HG03280 (cell line): ENCODE results near the gene NCOA1.

Experiments
- ATAC-seq: cut with Tn5 transposase; IDR thresholded peaks from one replicate; pipeline ENCODE4 v1.9.1; 2021; ENCODE audit warnings: mild to moderate bottlenecking, moderate library complexity; ENCODE audit not compliant: unreplicated experiment

Gene NCOA1

DNA sequence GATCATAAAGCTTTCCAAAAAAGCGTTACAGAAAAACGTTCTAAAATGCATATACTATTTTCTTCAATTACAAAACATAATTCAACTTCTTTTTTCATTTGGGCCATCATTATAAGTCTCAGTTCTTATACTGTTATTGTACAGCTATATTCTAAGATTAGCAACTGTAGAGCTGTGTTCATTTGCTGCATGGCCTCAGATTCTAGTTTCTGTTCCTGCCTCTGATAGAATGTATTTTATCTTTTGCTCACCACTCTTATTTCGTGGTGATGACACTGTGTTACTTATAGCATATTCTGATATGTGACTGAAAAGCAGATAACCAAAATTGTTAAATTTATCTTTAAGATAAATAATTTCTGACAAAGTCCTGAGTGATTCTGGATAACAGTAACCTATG lies 234.9 kb downstream of the NCOA1 start:
- no peak for ATAC-seq

DNA sequence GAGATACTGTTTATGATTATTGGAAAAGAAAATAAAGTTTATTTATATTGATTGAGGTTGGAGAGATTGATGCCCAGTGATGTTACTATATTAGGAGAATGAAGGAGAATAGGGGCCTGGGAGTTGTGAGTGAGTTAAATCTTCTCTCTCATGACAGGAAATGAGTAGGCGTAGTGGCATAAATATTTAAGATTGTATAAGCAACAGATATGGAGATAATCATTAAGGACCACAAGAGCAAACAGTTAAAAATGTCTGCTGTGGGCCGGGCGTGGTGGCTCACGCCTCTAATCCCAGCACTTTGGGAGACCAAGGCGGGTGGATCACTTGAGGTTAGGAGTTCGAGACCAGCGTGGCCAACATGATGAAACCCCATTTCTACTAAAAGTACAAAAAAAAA lies 239.4 kb downstream of the NCOA1 start:
- no peak for ATAC-seq

DNA sequence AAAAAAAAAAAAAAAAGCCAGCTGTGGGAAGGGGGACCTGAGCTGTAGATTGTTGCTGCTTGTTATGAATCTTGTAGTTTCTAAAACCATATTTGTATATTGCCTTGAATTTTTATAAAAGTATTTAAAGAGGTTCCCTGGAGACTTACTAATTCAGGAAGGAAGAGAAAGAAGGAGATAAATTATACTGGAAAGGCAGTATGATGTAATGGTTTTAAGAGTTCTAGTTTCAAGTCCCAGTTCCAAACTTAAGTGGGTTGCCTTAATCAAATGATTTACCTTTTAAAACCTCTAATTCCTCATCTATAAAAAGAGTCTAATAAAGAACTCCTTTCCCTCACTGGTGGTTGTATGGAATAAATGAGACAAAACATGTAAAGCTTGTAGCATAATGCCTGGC lies 240.0 kb downstream of the NCOA1 start:
- no peak for ATAC-seq

DNA sequence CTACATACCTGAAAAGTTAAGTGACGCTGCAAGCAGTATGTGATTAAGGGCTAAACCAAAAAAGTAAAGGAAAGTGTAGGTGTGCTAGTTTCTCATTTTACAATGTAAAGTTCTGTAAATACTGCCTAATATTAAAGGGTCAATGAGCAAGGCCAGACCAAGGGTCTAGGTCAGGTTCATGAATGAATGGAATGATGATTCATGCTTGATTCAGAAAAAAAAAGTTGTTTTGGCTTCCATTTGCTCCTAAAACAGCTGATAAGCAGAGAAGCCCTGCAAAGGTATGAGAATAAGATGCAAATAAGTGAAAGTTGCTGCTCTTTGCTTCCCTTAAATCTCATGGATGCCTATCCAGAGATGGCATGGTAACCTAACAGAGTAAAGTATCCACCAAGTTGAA lies 240.9 kb downstream of the NCOA1 start:
- no peak for ATAC-seq

DNA sequence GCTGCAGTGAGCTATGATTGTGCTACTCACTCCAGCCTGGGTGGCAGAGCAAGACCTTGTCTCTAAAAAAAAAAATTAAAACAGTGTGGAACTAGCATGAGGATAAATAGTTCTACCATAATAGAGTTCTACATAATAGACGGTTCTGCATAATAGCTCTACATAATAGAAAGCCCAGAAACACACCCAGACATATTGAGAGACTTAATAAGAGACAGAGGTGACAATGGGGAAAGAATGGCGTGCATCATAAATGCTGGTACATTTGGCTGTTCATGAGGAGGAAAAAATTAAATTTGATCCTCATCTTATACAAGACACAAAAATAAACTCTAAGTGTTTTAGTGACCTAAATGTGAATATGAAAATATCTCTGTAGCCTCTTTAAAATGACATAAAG lies 243.7 kb downstream of the NCOA1 start:
- no peak for ATAC-seq

DNA sequence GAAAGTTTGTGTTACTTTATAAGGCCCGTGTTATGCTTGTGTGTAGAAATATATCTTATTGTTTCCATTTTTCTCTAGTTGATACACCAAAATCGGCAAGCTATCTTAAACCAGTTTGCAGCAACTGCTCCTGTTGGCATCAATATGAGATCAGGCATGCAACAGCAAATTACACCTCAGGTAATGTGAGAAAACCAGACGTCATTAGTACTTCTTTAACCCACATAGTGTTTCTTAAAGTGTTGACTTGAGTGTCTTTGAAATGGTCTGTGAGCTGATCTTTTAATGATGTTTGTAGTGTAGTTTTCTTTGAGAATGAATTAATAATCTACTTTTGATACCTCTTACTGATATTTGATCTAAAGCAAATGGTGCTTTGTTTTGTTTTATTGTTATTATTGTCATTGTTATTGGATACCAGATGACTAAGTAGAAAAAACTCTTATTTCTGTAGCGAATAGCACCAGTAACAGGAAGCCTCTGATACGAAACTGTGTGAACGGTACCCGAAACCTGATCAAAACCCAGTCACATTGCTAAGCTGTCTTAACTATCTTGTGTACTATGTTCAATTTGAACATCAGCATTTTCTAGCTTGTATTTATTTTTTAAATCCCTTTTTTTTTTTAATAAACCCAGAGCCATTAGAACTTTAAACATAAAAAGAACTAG lies 248.4 kb downstream of the NCOA1 start:
- ATAC-seq = no peak

DNA sequence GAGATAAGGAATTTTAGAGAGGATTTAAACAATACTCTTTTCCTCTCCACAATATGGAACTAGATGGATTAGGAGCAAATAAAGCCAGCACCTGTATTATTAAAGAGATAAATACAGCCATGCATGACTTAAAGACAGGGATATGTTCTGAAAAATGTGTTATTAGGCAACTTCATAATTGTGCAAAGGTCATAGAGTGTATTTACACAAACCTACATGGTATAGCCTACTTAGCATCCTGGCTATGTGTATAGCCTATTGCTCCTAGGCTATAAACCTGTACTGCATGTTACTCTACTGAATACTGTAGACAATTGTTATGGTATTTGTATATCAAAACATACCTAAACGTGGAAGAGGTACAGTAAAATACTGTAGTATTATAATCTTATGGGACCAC lies 249.1 kb downstream of the NCOA1 start:
- ATAC-seq = no peak

DNA sequence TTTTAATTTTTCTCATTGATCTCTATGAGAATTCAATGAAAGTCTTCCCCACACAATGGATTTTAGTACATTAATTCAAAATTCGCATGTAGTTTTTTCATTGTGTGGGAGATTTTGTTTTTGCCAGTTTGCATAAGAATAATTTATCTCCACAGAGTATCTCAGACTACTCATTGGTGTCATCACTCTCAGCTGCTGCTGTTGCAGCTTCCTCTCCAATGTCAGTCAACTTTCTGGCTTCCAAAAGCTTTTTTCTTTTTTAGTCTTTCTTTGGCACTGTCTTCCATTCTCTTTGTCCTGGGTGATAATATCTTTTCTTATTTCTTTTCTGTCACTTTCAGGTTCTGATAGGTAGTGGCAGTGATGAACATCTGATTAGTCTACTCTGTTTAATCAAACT lies 251.7 kb downstream of the NCOA1 start:
- no peak for ATAC-seq

DNA sequence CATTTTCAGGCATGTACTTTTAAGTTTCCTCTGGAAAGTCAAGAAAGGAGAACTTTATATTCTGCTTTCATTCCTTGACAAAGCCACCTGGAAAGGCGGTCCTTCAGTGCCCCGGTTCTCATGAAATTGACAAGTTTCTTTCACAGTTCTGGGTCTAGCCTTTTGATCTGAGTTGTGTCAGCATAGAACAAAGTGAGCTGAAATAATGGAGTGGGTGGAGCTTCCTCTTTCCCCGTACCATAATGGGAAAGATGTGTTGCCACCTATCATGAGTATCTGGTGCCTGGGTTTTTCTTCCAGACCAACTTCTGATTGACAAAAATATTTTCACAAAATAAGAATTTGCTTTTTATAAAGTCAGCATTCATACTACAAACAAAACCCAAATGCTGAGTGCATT lies 252.9 kb downstream of the NCOA1 start:
- ATAC-seq = no peak

DNA sequence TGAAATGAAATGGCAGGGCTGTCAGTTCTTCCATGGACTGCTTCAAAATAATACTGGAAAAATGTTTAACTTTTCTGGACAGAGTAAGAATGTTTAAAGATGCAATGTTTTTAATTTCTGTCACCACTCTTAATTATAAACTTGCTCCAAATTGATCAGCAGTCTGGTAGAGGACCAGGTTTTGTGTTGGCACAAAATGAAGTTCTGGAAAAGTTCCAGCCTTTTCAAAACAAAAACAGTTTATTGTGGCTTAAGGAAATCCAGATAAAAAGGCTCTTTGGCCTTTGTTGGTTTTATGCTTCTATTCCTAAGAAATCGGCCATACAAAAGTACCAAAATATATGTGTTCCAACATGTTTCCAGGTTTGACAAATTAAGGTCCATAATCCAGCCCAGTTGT lies 253.3 kb downstream of the NCOA1 start:
- ATAC-seq = no peak

DNA sequence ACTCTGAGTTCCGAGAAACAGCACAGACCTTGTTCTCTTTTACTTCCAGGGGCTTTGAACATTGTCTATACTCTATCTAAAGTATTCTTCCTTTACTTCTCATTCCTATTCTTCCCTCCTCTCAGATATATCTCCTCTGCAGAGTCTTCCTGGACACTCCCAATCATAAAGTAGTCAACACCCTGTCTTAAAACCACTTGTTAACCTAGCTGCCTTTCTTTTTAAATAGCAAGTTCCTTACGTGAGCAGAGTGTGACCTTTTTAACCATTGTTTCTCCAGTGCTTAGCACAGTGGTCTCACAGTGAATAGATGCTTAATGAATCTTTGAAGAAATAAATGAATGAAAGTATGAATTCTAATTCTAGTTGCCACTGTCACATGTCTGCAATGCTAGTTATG lies 254.8 kb downstream of the NCOA1 start:
- ATAC-seq = no peak

DNA sequence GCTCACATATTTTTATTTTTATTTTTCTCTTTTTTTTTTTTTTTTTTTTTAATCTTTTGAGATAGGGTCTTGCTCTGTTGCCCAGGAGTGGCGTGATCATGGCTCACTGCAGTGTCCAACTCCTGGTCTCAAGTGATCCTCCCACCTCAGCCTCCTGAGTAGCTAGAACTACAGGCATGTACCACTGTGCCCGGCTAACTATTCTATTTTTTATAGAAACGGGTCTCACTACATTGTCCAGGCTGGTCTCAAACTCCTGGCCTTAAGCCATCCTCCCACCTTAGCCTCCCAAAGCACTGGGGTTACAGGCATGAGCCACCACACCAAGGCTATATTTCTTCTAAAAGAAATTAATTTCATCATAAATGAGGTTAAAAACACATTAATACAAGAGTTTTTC lies 256.2 kb downstream of the NCOA1 start:
- ATAC-seq = no peak

DNA sequence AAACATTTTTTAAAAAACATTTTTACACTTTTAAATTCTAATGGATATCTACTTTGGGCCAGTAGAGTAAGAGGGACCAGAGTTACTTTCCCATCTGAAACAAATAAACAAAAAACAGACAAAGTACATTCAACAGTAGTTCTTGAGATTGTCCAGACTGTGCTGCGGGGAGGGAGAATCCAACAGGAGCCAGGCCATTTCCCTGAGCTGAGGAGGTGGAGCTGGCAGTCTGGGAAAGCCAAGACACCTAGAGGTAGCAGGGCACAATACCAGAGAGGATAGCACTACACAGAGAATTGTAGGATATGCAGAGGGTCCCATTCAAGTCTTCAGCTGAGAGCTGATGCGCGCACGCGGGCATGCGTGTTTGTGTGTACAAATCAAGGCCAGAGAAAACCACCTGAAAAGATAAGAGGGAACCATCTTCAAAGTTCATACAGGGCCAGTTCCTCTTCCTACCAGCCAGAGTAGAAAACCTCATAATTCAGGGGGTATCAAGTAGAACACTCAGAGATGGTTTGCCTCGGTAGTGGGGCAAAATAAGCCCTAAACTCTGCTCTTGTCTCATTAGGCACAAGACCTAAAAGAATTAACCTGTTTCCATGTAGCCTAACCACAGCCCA lies 258.1 kb downstream of the NCOA1 start:
- no peak for ATAC-seq

DNA sequence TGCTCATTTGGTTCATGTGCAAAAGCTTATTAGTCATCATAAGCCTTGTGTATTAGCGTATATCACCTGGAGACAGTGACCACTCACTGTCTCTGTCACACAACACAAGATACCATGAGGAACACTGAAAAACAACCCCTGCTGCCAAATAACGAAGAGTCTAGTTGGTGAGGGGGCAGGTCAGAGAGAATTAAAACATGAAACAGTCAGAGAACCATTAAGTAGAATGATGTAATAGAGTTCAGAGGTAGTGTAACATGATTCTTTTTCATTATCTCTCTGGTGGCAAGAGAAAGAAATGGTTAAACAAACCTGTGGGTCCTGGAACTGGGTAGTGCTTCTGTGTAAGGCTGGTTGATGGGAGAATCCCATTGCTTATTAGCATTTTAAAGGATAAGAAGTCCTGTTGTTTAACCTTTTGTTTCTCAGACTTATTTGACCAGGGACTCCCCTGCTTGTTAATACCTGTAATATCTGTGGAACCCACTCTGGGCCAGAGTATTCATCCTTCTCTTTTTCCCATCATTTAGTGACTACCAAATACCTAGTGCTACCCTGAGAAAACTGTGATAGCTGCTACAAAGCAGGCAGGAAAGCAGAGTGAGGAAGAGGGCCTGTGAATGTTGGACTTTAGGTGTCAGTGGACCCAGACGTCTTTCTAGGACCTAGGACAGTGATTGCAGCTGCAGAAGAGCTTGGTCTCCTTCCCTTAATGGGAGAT lies 264.1 kb downstream of the NCOA1 start:
- ATAC-seq = no peak

DNA sequence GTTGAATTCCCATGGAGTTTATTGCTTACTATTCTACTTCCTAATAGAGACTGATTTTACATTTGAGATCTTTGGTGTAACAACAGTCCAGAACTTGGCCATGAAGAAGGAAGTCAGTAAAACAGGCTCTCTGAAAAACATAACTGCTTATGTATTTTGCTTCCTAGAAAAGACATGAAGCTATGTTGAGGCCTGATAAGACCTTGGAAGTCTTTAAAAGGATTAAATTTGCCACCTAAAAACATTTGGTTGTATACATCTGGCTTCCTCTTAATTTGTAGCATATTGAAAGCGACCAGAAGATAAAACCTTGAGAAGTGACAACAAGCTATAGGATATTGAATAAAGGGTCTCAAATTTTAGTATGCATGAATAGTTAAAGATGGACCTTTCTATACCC lies 265.7 kb downstream of the NCOA1 start:
- no peak for ATAC-seq

DNA sequence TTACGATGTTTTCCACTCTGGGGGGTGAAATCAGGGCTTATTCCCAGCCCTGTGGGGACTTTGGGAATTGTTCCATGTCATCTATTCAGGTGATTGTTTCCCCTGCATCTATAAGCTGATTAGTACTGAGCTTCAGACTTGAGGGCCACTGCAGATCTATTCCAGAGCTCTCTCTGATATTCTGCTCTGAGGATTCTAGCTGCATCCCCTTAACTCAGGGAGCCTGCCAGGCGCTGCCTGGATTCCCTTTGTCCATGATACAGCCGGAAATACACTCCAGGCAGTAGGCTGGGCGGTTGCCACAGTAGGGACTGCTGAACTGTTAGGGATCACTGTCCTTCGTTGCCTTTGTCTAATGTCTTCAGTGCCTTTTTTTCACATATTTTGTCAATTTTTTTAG lies 270.8 kb downstream of the NCOA1 start:
- ATAC-seq = no peak

DNA sequence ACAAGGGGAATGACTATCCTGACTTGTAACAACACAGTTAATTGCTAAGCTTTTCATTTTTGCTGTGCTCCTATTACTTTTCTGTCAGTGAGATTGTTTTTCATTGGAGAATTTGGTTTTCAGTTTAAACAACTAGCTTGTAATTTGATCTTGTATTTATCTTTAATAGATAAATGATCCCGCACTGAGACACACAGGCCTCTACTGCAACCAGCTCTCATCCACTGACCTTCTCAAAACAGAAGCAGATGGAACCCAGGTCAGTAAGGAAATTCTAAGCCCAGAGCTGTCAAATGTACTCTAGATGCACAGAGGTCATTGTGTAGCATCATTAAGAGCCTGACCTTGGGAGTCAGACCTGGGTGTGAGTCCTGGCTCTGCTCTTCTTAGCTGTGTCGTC lies 271.5 kb downstream of the NCOA1 start:
- ATAC-seq = no peak

DNA sequence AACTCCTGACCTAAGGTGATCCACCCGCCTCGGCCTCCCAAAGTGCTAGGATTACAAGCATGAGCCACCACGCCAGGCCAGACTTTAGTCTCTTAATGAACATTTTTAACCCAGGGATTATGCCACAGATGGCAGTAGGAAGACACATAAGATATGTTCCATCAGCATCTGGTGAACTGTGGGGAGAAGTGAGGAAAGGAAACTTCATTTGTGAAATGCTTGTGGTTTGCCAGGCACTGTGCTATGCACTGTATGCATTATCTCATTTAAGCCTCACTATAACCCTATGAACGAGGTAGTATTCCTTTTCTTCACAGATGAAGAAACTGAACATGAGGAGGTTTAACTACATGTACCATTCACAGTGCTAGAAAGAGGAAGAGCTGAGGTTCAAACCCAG lies 272.8 kb downstream of the NCOA1 start:
- no peak for ATAC-seq

DNA sequence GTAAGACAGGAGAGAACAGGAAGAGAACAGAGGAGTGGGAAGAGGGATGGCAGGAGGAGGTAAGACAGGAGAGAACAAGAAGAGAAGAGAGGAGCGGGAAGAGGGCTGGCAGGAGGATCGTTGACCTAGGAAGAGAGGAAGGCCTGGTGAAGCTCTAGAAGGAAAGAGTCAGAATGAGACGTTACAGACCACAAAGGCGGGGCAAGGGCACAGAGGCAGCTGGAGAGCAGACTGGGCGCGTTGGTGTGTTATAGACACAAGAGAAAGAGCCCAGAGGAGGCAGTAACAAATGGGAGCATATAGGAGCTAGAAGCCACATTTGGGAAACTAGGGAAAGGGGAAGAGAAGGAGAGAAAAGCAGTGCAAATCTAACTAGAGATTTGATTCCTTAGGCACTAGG lies 275.6 kb downstream of the NCOA1 start:
- ATAC-seq = no peak

DNA sequence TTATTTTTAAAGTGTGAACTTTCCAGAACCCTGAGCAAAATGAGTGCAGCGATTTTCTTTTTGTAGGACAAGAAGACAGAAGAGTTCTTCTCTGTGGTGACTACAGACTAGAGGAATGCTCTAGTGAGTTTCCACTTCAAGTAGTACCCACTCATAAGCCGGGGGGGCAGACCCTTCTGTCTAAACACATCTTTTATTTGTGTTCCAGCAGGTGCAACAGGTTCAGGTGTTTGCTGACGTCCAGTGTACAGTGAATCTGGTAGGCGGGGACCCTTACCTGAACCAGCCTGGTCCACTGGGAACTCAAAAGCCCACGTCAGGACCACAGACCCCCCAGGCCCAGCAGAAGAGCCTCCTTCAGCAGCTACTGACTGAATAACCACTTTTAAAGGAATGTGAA lies 277.0 kb downstream of the NCOA1 start:
- no peak for ATAC-seq

DNA sequence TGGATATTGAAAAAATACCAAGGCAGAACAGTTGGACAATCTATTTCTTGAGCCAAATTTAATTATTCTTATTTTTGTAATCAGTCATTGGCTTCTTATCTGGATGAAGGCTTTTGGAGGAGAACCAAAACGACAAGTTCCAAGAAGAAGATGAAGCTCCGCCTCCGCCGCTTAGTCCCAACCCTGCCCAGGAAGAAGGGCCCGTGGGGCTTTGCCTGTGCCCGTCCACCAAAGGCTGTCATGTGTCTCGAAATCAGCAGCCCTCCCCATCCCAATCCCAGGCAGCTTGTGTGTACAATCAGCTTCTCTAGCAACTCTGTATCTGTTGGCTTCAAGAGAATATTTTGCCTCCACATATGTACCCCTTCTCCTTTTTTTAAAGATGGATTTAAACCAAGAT lies 277.5 kb downstream of the NCOA1 start:
- ATAC-seq = no peak

DNA sequence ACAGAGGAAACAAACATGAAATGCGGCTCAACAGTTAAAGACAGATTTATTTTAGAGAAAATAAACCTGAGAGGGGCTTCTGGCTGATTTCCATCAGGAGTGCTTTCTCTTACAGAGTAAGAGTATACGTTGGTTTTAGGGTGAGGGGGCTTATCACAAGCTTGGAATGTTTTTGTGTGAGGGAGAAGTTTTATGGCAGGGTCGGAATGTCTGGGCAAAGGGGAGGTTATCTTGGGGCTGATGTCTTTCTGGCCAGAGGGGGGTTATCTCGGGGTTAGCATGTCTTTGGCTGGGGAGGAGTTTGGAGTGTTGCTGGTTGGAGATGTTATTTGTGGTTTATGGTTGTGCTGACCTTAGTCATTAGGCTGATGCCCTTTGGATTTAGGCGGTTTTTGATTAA lies 280.0 kb downstream of the NCOA1 start:
- ATAC-seq = no peak
